Measurements from ENCODE around the gene KCNB1.

The KCNB1 gene

DNA sequence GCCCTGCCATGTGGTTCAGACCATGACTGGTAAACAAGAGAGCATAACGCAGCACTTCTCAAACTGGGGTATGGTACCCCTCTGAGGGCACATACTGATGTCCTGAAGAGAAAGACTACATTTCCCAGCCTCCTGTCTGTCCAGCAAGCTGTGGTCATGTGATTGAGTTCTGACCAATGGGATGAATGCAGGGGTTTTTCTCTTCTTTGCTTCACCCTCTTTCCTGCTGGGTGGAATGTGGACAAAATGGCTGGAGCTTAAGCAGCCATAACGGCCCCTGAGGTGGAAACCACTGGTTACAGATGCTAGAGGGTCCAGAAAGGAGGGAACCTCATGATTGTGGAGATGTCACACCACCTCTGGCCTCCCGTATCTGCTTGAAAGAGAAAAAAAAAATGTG, 19.4 kb upstream of the KCNB1 start:
- DNase-seq (ENCODE audit: low read depth in 1 of 2, low spot score in 1 of 2) = no peak

DNA sequence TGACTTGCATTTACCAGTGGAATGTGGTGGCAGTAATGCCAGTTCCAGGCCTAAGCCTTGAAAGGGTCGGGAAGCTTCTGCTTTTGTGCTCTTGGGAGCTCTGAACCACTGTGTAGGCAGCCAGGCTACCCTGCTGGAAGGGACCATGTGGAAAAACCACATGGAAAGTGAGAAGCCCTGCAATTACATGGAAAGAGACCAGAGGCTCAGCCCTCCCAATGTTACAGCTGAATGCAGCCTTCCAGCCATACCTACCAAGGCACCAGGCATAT, 14.9 kb upstream of the KCNB1 start:
- no peak for DNase-seq (ENCODE audit: low read depth in 1 of 2, low spot score in 1 of 2)

GRCh38 chr20:49496553-49497397, 14.3 kb upstream of the KCNB1 start:
- DNase-seq (ENCODE audit: low read depth in 1 of 2, low spot score in 1 of 2) = no peak

DNA sequence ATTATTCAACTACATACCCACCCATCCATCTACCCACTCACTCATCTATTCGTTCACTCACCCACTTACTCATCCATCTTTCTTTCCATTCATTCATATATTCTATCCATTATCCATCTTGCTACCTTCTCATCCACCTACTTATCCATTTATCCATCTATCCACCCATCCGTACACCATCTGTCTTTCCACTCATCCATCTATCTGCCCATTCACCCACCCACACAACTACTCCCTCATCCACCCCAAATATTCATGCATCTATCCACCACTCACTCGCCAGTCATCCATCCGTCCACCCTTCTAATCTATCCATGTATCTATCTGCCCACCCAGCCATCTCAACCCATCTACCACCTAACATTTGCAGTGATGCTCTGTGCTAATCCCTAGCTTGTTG, 13.6 kb upstream of the KCNB1 start:
- no peak for DNase-seq (ENCODE audit: low read depth in 1 of 2, low spot score in 1 of 2)

- DNase-seq (ENCODE audit: low read depth in 1 of 2, low spot score in 1 of 2) = no peak
Measured at GRCh38 chr20:49490689-49491088, 8.2 kb upstream of the KCNB1 start.

GRCh38 chr20:49489688-49490087, 7.2 kb upstream of the KCNB1 start:
- no peak for DNase-seq (ENCODE audit: low read depth in 1 of 2, low spot score in 1 of 2)

DNA sequence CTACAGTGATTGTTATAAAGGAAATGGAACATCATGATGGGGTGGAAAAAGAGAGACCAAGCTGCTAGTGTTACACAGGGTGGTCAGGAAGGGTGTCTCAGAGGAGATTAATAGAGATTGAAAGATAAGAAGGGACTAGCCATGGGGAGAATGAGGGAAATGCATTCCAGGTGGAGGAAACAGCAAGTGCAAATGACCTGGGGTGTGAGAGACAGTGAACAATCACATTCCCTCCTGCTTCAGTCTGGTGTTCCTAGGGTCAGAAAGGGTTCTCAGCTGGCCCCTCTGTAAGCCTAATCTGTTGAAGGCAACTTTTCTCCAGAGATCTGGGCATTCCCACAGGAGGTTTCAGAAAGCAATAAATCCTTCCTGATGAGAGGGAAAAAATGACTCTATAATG, 3.6 kb upstream of the KCNB1 start:
- no peak for DNase-seq (ENCODE audit: low read depth in 1 of 2, low spot score in 1 of 2)

DNA sequence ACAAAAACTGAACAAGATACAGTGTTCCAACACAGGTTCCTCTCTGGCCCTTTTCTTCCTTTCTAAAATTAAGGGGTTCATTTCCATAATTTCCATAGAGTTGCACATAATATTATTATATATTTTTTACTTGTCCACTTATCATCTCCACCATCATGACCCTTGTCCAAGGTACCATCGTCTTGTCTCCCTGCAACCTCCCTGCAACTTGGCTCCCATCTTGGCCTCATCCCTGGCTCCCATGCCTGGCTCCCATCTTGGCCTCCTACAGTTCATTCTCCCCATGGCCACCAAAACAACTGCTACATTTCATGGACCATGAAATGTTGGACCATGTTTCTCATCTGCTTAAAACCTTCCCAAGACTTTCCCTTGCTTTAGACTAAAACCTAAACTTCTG, 3.1 kb upstream of the KCNB1 start:
- no peak for DNase-seq (ENCODE audit: low read depth in 1 of 2, low spot score in 1 of 2)

- DNase-seq (ENCODE audit: low read depth in 1 of 2, low spot score in 1 of 2) = peak; percentile 12 to 36
Measured at GRCh38 chr20:49484180-49485140, 2.0 kb upstream of the KCNB1 start.

GRCh38 chr20:49483696-49484123, 1.2 kb upstream of the KCNB1 start:
- no peak for DNase-seq (ENCODE audit: low read depth in 1 of 2, low spot score in 1 of 2)

DNA sequence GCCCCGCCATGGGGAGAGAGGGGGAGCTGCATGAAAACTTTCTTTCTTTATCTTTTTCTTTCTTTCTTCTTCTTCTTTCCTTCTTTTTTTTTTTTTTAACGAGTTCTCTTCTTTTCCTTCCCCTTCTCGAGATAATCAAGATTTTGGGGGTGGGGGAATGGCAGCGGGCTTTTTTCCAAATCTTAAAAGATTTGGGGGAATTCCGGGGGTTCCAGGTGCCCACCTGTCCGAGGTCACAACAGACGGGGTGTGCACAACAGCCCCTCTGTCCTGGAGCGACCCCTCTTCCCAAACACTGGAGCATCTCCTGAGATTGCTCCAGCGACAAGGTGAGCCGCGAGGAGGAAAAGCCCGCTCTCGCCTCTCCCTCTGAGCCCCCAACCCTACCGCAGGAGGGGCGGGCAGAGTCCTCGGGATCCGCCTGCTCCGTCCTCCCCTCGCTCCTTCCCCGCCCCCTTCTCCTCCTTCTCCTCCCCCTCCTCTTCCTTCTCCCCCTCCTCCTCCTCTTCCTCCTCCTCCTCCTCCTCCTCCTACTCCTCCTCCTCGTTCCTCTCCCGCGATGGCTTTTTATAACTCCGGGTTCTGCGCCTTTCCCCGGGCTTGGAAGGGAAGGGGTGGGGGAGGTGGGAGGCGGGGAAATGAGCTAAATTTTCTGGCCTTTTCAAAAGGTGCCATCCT, 689 bp upstream of the KCNB1 start:
- no peak for DNase-seq (ENCODE audit: low read depth in 1 of 2, low spot score in 1 of 2)

DNA sequence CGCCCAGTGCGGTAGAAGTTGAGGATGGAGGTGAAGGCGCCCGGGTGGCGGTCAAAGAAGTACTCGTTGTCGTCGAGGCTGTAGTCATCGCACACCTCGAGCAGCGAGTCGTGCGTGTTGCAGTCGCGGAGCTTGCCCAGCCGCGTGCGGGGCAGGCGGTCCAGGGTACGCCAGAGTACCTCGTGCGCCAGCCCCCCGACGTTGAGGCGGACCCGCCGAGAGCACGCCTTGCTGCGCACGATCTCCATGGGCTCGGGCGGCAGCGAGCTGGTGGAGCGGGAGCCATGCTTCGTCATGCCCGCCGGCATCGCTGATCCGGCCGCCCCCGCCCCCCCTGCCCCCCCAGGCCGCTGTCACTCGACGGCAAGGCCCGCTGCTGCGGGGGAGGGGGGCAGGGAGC, 295 bp downstream of the KCNB1 start:
- no peak for DNase-seq (ENCODE audit: low read depth in 1 of 2, low spot score in 1 of 2)

GRCh38 chr20:49481116-49481515, 1.4 kb downstream of the KCNB1 start:
- no peak for DNase-seq (ENCODE audit: low read depth in 1 of 2, low spot score in 1 of 2)

GRCh38 chr20:49480236-49480635, 2.2 kb downstream of the KCNB1 start:
- DNase-seq (ENCODE audit: low read depth in 1 of 2, low spot score in 1 of 2) = no peak

DNA sequence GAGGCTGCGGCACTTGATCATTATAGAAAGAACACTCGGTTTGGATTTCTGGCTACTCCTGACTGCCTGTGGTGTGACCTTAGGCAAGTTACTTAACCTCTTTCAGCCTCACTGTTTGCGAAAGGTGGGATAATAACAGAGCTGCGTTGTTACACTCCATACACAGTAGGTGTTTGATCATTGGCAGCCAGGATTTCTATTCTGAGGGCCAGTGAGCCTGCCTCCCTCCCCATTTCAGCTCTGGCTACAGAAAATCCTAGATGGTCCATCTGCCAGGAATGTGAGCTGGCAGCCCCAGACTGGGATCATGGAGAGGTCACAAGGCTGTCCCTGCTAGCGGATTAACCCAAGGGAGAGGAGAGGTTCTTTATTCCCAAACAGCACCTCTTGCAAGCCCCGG, 2.7 kb downstream of the KCNB1 start:
- no peak for DNase-seq (ENCODE audit: low read depth in 1 of 2, low spot score in 1 of 2)

DNA sequence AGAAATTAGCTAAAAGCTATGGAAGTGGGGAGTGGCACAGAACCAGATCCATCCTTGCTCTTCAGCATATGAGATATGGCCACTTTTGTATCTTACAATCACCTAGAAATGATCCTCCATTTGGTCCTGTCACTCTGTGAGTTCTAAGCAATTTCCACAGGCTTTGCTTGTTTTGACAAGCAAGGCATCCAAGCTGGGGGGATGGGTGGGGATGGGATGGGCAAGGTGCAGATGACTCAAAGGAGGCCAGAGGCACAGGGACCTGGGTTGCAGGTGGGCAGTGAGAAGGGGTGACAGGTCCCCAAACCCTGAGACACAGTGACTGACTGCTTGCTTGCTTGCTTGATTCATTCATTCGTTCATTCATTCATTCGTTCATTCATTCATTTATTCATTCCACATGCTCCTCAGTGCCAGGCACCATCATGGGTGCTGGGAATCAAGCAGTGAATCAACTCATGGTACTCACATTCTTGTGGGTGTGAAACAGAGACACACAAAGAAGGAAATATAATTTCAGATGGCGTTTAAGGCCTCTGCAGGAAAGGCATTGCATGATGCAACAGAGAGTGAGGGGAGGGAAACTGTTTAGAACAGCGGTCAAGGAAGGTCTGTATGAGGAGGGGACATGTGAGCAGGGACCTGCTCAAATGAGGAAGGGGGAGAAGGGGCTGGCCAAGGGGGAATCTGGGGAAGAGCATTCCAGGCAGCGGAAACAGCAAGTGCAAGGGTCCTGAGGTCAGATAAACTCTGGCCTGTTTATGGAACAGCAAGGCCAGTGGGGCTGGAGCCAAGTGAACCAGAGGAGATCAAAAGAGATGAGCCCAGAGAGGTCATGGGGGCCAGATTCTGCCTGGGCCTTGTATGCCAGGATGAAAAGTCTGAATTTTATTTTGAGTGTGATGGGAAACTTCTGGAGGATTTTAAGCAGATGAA, 3.4 kb downstream of the KCNB1 start:
- no peak for DNase-seq (ENCODE audit: low read depth in 1 of 2, low spot score in 1 of 2)

GRCh38 chr20:49478266-49478665, 4.2 kb downstream of the KCNB1 start:
- DNase-seq (ENCODE audit: low read depth in 1 of 2, low spot score in 1 of 2) = no peak

- DNase-seq (ENCODE audit: low read depth in 1 of 2, low spot score in 1 of 2) = no peak
Measured at GRCh38 chr20:49477200-49477599, 5.3 kb downstream of the KCNB1 start.

GRCh38 chr20:49476016-49476355, 6.5 kb downstream of the KCNB1 start:
- DNase-seq (ENCODE audit: low read depth in 1 of 2, low spot score in 1 of 2) = no peak

- no peak for DNase-seq (ENCODE audit: low read depth in 1 of 2, low spot score in 1 of 2)
Measured at GRCh38 chr20:49475292-49476015, 7.0 kb downstream of the KCNB1 start.

All from activated T-helper 1 cell treated with anti-CD3 and anti-CD28 coated beads, Interleukin-2, amount 50 U/mL, for 16 hours (primary cell).